Loucy (cell line): ENCODE data around the gene CELF2.

Source experiments
- CTCF ChIP-seq: fragments of 200-600 bp; sonication (generic); conservative IDR thresholded peaks from 2 replicates; pipeline ENCODE4 v1.5.1; 2014; ENCODE audit warnings: mild to moderate bottlenecking, antibody characterized with exemption, low read length
- EZH2phosphoT487 ChIP-seq: fragments of 200-600 bp; IDR thresholded peaks from 2 replicates; pipeline ENCODE4 v1.6.1; 2018; ENCODE audit warnings: antibody characterized with exemption, mild to moderate bottlenecking, moderate library complexity, borderline replicate concordance

GRCh38 chr10:11168423-11169090 is 150.9 kb downstream of the CELF2 start:
- TF ChIP-seq CTCF (no peak), EZH2phosphoT487 (no peak)
